ENCODE measurements around the gene LSAMP. TPM values are rescaled to one million over a fixed set of nuclear protein-coding genes. Genes with fewer than 3 reads are reported as not detected.

The LSAMP gene
- total and polyA plus RNA-seq, 2 of the 8 experiments (the other 6 are each of a cell fraction or from before 2014, with no cell fraction given): 1.8 to 5.7 TPM

- TF ChIP-seq TCF12 (IDR thresholded peaks at IDR 0.05; ENCODE audit: low read depth, low read length): no peak
- no peak for TF ChIP-seq SIRT6 (IDR thresholded peaks at IDR 0.05; ENCODE audit: low read length)
- TF ChIP-seq JUND (IDR thresholded peaks at IDR 0.05; ENCODE audit: low read length): no peak
- TF ChIP-seq, protein P1, sequence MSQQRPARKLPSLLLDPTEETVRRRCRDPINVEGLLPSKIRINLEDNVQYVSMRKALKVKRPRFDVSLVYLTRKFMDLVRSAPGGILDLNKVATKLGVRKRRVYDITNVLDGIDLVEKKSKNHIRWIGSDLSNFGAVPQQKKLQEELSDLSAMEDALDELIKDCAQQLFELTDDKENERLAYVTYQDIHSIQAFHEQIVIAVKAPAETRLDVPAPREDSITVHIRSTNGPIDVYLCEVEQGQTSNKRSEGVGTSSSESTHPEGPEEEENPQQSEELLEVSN (IDR thresholded peaks at IDR 0.05): no peak
- no peak for TF ChIP-seq CBX5 (IDR thresholded peaks at IDR 0.05; ENCODE audit: low read depth, low read length)
Measured at GRCh38 chr3:115901008-115901407, 544.3 kb downstream of the LSAMP start (continued).

Data from H1 (cell line).